Activated CD4-positive, CD25-positive, alpha-beta regulatory T cell (primary cell): Measurements from ENCODE around the gene IGF2.
A peak's percentile ranks its signal among the peaks of the same experiment; 100 is the strongest.
"Not testable (repeated sequence)": the region's sequence is repeated elsewhere in the genome, so short reads cannot be mapped to it uniquely, and the experiment has no call there.

Experiments used
- DNase-seq, 4 experiments: peaks; one replicate each; lab custom pipeline; 2025; lab: John Stamatoyannopoulos, UW

The IGF2 gene

GRCh38 chr11:2139123-2139521 is at the start of gene IGF2:
Gene IGF2 (minus strand): TSS chr11:2139389. CDS start chr11:2135523, 3,866 bp downstream.
- DNase-seq: no peak

DNA sequence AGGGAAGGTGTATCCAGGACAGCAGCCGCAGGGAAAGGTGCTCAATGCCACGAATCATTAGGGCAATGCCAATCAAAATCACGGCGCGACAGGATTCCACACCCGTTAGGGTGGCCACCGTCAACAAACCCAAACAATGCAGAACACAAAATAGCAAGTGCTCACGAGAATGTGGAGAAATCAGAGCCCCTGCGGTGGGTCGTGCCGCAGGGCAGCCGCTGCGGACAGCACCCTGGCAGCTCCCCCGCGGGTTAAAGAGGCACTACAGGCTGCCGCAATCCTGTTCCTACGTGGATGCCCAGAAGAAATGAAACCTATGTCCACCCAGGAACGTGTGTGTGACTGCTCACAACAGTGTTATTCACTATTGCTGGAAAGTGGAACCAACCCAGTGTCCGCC is 49.6 kb upstream of the IGF2 start:
- DNase-seq: no peak

DNA sequence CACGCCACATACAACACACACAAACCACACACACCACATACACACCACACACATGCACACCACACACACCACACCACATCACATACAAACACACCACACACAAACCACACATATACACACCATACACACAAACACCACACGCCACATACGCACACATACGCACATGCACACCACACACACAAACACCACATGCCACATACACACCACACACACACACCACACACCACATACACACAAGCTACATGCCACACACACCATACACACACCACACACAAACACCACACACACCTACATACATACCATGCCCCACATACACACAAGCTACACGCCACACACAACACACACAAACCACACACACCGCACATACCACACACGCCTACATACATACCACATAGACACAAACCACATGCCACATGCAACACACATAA is 48.1 kb upstream of the IGF2 start:
- DNase-seq: no peak

DNA sequence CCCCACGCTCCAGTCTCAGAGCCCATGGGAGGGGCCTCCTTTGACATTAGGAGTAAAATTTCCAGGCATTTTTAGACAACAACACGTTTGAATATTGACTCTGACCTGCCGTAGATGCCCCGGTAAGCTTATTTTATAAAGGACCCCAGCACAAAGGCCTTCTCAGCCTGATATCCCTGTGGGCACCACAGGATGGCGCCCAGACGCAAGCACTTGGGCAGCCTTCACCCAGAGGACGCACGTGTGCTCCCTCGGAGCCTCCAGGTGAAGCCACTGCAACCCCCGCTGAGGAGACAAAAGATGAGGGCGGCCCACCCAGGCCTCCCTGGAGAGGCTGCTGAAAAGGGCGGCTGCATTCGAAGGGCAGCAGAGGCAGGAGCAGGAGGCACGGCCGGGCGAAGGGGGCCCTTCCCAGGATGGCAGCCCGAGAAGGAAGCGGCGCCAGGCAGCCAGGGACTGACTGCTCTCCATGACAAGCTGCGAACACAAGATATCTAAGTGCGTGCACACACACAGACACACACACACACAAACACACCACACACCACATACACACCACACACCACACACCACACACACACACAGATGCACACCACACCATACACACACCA is 47.6 kb upstream of the IGF2 start:
- DNase-seq: peak in 1 of 4 experiments; percentile 25

GRCh38 chr11:2185324-2186085 is 46.3 kb upstream of the IGF2 start:
- DNase-seq: no peak

DNA sequence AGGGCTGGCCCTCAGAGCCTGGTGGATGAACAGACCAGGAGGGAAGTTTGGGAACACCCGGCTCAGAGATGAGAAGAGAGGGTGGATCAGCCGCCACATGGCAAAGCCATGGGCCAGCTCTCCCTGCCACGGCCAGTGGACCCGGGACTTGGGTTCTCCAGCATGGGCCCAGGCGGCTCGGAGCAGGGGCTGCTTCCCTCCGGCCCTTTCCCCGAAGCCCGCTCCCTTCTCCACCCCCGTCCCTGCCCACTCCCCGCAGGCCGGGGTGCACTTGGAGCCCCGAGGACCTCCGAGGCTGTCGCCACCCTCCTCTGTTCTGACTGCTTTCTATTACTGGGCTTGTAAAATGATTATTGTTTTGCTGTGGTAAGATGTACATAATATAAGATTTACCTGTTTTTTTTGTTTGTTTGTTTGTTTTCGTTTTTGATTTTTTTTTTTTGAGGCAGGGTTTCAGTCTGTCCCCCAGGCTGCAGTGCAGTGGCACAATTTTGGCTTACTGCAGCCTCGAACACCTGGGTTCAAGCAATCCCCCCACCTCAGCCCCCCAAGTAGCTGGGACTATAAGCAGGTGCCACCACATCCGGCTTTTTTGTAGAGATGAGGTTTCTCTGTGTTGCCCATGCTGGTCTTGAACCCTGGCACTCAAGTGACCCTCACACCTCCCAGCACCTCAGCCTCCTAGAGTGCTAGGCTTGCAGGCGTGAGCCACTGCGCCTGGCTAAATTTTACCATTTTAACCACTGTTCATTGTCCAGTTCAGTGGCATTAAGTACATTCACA is 43.7 kb upstream of the IGF2 start:
- no peak for DNase-seq

GRCh38 chr11:2182075-2182474 is 42.9 kb upstream of the IGF2 start:
- no peak for DNase-seq

- DNase-seq: no peak
These were observed 41.7 kb upstream of the IGF2 start for GRCh38 chr11:2180789-2181370.

- DNase-seq: no peak
These were observed 41.2 kb upstream of the IGF2 start for GRCh38 chr11:2180347-2180746.

GRCh38 chr11:2179516-2179915 is 40.3 kb upstream of the IGF2 start:
- no peak for DNase-seq

GRCh38 chr11:2178906-2179494 is 39.8 kb upstream of the IGF2 start:
- no peak for DNase-seq

DNA sequence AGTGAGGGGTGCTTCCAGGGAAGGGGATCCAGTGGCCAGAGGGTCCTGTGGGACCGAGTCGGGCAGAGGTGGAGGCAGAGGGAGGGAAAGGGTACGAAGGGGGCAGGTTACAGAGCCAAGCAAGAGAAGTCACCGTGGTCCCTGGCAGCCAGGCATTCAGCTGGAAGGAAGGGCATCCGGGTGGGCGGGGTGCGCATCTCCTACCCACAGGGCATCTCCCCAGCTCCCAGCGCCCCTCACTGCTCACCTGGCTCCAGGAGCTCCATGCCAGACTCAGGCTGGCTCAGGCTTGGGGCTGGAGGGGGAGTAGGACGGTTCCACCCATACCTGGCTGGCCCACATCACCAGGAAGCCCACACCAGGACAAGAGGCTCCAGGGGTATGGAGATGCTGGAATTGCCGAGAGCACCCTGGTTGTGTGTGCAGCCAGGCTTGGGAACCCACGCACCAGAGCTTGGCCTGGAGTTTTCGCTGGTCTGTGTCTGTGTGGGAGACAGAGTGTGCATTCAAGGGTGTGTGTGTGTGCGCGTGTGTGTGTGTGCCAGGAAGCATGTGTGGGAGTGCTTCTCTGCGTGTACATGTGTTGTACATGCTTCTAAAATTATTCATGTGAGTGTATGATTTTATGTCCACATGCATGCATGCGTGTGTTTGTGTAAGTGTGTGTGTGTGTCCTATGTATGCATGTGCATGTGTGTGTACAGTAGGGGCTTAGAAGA is 39.0 kb upstream of the IGF2 start:
- not testable (repeated sequence) for DNase-seq

- no peak for DNase-seq
These were observed 37.9 kb upstream of the IGF2 start for GRCh38 chr11:2177076-2177475.

DNA sequence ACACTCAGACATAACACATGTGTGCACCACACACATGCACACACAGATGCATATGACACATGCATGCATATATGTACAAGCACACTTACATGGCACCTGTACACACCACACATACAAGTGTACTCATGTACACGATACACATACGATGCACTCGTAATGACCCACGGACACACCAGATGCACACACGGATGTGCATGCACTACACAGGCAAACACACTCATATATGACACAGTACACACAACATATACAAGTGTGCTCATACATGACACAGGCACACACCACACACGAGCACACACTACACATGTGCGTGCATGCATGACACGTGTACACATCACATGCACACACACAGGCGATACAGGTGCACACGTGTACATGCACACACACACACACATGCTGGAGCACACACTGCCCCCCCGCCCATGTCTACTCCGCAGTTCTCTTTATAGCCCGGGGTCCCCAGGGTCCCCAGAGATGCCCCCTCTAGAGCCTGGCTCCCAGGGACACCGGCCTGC is 37.3 kb upstream of the IGF2 start:
- DNase-seq: no peak

DNA sequence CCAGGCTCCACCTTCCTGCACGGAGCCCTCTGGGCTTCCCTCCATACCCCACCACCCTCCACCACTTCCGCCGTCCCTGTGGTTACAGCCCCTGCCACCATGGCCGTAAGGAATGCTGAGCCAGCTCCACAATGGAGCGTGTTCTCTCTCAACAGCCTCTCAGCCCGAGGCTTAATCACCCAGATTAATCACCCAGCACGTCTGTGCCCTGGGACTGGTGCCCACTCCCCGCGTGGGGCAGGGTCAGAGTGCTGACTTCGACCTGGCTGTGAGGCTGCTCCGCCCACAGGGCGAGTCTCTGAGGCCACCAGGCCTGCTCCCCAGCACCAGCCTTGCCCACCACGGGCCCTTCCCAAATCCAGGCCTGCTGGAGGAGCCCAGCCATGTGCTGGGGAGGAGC is 36.5 kb upstream of the IGF2 start:
- no peak for DNase-seq

- DNase-seq: no peak
These were observed 35.2 kb upstream of the IGF2 start for GRCh38 chr11:2174361-2174760.

- no peak for DNase-seq
These were observed 34.6 kb upstream of the IGF2 start for GRCh38 chr11:2173761-2174160.

- no peak for DNase-seq
These were observed 34.0 kb upstream of the IGF2 start for GRCh38 chr11:2173150-2173693.

- DNase-seq: no peak
These were observed 33.5 kb upstream of the IGF2 start for GRCh38 chr11:2172676-2173075.

GRCh38 chr11:2171591-2172003 is 32.4 kb upstream of the IGF2 start, which contains the start of gene TH:
Gene TH (minus strand): TSS chr11:2171815. CDS start chr11:2171786, 29 bp downstream.
- DNase-seq: no peak
